HG03025 (cell line): ENCODE results near the gene ZNF417.
"Not testable (repeated sequence)": the region's sequence is repeated elsewhere in the genome, so short reads cannot be mapped to it uniquely, and the experiment has no call there.

Experiments
- ATAC-seq: cut with Tn5 transposase; IDR thresholded peaks from one replicate; pipeline ENCODE4 v1.9.1; 2021; ENCODE audit warnings: mild to moderate bottlenecking, moderate library complexity; ENCODE audit not compliant: unreplicated experiment, low FRiP score

ZNF417 gene

GRCh38 chr19:57888107-57888559 lies 28.3 kb downstream of the ZNF417 start:
- ATAC-seq = no peak

- no peak for ATAC-seq
Observed at GRCh38 chr19:57887195-57887941, 29.0 kb downstream of the ZNF417 start.

GRCh38 chr19:57886046-57886445 lies 30.3 kb downstream of the ZNF417 start:
- ATAC-seq = no peak

DNA sequence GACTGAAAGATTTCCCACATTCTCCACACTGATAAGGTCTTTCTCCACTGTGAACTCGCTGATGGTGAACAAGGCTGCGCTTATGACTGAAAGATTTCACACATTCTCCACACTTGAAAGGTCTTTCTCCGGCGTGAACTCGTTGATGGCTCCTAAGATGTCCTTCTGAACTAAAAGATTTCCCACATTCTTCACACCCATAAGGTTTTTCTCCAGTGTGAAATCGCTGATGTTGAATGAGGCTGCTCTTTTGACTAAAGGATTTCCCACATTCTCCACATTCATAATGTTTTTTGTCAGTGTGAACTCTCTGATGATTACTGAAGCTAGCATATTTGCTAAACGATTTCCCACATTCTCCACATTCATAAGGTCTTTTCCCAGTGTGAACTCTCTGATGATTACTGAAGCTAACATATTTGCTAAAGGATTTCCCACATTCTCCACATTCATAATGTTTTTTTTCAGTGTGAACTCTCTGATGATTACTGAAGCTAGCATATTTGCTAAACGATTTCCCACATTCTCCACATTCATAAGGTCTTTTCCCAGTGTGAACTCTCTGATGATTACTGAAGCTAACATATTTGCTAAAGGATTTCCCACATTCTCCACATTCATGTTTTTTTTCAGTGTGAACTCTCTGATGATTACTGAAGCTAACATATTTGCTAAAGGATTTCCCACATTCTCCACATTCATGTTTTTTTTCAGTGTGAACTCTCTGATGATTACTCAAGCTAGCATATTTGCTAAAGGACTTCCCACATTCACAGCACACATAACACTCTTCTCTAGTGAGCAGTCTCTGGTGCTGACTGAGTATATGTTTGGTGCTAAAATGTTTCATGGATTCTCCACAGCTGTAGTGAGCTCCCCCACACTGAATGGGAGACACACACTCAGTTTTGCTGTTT lies 42.3 kb downstream of the ZNF417 start:
- not testable (repeated sequence) for ATAC-seq

DNA sequence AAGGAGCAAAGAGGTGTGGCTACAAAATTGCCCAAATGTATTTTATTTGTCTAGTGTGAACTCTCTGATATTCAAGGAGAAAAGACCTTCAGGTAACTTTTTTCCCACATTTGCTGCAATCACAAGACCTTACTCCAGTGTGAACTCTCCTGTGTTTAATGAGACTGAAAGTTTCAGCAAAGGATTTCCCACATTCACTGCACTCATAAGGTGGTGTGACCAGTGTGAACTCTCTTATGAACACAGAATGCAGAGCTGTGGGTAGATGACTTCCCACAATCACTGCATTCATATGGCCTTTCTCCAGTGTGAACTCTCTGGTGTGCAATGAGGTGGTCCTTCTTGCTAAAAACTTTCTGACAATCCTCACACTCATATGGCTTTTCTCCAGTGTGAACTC lies 43.9 kb downstream of the ZNF417 start:
- ATAC-seq = no peak

DNA sequence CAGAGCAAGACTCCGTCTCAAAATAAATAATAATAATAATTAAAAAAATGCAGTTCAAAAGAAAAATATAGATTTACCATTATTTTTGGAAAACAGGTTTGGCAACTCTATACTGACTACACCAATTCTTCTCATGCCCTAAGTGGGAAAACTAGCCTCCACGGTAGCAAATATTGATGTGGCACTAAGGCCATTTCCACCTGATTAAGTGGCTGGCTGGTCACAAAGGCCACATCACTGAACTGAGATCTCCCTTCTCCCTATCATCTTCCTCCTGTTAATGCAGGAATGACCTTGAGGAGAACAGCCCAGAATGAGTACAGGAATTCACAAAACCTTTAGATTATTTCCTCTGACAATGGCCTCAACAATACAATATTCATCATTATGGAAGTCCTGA lies 46.2 kb downstream of the ZNF417 start:
- ATAC-seq = no peak

DNA sequence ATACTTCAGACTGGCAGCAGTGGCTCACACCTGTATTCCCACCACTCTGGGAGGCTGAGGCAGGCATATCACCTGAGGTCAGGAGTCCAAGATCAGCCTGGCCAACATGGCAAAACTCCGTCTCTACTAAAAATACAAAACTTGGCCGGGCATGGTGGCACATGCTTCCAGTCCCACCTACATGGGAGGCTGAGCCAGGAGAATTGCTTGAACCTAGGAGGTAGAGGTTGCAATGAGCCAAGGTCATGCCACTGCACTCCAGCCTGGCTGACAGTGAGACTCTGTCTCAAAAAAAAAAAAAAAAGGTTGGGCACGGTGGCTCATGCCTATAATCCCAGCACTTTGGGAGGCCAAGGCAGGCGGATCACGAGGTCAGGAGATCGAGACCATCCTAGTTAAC lies 46.7 kb downstream of the ZNF417 start:
- not testable (repeated sequence) for ATAC-seq

DNA sequence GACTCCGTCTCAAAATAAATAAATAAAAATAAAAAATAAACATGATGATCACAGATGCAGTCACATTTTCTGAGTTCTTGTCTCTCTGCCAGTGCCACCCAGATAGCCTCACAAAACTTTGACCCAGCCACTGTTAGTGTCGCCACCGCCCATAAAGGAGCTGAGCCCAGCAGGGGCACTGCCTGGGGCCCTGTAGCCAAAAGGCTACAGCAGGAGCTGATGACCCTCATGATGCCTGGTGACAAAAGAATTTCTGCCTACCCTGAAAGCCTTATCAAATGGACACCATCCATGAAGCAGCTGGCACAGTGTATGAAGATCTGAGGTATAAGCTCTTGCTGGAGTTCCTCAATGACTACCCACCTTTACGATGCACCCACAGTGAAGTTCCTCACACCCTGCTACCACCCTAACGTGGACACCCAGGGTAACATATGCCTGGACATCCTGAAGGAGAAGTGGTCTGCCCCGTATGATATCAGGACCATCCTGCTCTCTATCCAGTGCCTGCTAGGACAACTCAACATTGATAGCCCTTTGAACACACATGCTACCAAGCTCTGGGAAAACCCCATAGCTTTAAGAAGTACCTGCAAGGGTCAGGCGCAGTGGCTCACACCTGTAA lies 48.4 kb downstream of the ZNF417 start:
- ATAC-seq = no peak
